Natural killer cell (primary cell): ENCODE data around the gene ATG4D. TPM values are rescaled to one million over a fixed set of nuclear protein-coding genes. Genes with fewer than 3 reads are reported as not detected.
"Not testable (repeated sequence)": the region's sequence is repeated elsewhere in the genome, so short reads cannot be mapped to it uniquely, and the experiment has no call there.

Experiments
- ATAC-seq, 3 donors: fragments of 150-1000 bp in 2 of 3; fragments of 200-7000 bp in 1 of 3; cut with Tn5 transposase; 1 replicate in 1 of 3; 2 replicates in 2 of 3; pipeline ENCODE4 v1.10.0; 2021; ENCODE audit warnings: mild to moderate bottlenecking in 2 of 3, moderate library complexity in 2 of 3
- DNase-seq, 2 donors: peaks; one replicate each; pipeline versions ENCODE4 v3.0.0 to v3.0.0-alpha.2; 2013 to 2021; ENCODE audit warnings: mixed read lengths in 1 of 2
- H3K27ac ChIP-seq: one replicate; pipeline ENCODE4 v1.5.1; 2013; ENCODE audit warnings: mild to moderate bottlenecking, low read length
- H3K27me3 ChIP-seq: one replicate; pipeline ENCODE4 v1.6.1; 2013; ENCODE audit warnings: low read length; ENCODE audit not compliant: control insufficient read depth, insufficient read depth
- H3K36me3 ChIP-seq: one replicate; pipeline ENCODE4 v1.6.1; 2013; ENCODE audit warnings: low read length; ENCODE audit not compliant: control insufficient read depth, insufficient read depth
- H3K4me1 ChIP-seq: one replicate; pipeline ENCODE4 v1.6.1; 2013; ENCODE audit warnings: low read length; ENCODE audit not compliant: control insufficient read depth, insufficient read depth
- H3K4me3 ChIP-seq: one replicate; pipeline ENCODE4 v1.5.1; 2013; ENCODE audit warnings: low read length
- H3K9me3 ChIP-seq: one replicate; pipeline ENCODE4 v1.6.1; 2013; ENCODE audit warnings: low read length; ENCODE audit not compliant: control insufficient read depth, insufficient read depth
- H3K27ac Mint-ChIP-seq, 2 donors: one replicate each; pipeline ENCODE4 v1.8.0; 2022; ENCODE audit warnings: mild to moderate bottlenecking in 2 of 2, mixed read lengths in 2 of 2, moderate library complexity in 1 of 2
- H3K27me3 Mint-ChIP-seq, 2 donors: one replicate each; pipeline ENCODE4 v1.8.0; 2022; ENCODE audit warnings: low read depth in 2 of 2, mixed read lengths in 2 of 2
- H3K36me3 Mint-ChIP-seq: one replicate; pipeline ENCODE4 v1.8.0; 2022; ENCODE audit warnings: mixed read lengths
- H3K4me1 Mint-ChIP-seq, 2 donors: one replicate each; pipeline ENCODE4 v1.8.0; 2022; ENCODE audit warnings: mixed read lengths in 2 of 2
- H3K4me3 Mint-ChIP-seq: one replicate; pipeline ENCODE4 v1.8.0; 2022; ENCODE audit warnings: mild to moderate bottlenecking, moderate library complexity, mixed read lengths
- H3K9me3 Mint-ChIP-seq, 2 donors: one replicate each; pipeline ENCODE4 v1.8.0; 2022; ENCODE audit warnings: mixed read lengths in 2 of 2
- WGBS: methylation state at CpG from one replicate; pipeline ENCODE4 v1.1.7; 2013; ENCODE audit warnings: missing lambda C conversion rate; ENCODE audit not compliant: insufficient coverage; 5-methylcytosine and 5-hydroxymethylcytosine counted together
- intact Hi-C: fragments of 100-400 bp; cut with micrococcal nuclease; formaldehyde crosslinking; loops from one replicate; pipeline ENCODE4 v1.14.2; 2022
- total RNA-seq, 4 donors: library from RNA; stranded (reverse); fragments of 120-200 nt in 1 of 4; gene quantifications; one replicate each; pipeline versions ENCODE4 v1.2.3 to v1.2.4, GENCODE V29; 2013 to 2022
- TF ChIP-seq, protein P1 (sequence below): fragments of 200-600 bp; IDR thresholded peaks from one replicate; pipeline ENCODE4 v1.8.0; 2022; ENCODE audit warnings: antibody characterized with exemption

ATG4D gene
- total RNA-seq, 3 donors from 2014 or later (not counting 1 experiment from before 2014, with no cell fraction given), result 128 to 155 (median 138) TPM

DNA sequence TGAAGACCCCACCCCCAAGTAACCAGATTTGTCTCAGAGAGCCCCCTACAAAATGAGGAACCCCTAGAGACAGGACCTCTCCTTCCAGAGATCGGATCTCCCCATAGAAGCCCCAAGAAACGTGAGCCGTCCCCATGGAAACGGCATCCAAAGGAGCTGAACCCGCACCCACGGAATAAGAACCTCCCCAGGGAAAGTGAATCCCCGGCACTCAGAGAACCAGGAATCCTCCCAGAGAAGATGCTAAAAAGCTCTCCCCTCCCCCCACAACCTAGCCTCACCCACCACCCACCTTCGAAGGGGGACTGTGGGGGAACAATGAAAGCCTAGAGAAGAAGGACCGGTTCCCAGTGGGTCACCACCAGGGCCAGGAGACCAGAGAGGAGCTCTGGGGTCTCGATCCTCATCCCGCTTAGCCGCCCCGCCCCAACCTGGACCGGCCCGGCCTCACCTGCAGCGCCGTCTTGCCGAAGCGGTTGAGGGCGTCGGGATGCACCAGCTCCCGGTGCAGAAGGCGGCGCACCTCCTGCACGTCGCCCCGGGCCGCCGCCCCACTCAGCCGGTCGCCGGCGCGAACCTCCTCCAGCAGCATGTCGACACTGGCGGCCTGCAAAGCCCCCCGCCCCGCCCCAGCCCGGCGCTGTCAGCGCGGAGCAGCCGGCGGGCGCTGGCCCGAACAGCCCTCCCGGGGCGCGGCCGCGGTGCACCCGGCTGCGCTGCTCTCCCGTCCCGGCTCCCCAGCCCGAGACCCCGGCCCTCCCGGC, 24.5 kb downstream of the ATG4D start:
- peak overlapping the region; percentile 96 for H3K4me3 Mint-ChIP-seq
- no peaks in the 10 kb centered on the region for H3K36me3 Mint-ChIP-seq
- no peaks in the 10 kb centered on the region for H3K27me3 ChIP-seq
- H3K36me3 ChIP-seq, result peaks cover 5% of the 10 kb centered on the region
- peak overlapping the region; percentile 93 to 100 for H3K27ac Mint-ChIP-seq
- ATAC-seq (peak; percentile 6 to 10 (median 7)), DNase-seq (peak in 1 of 2 donors; percentile 80)
- TF ChIP-seq, protein P1, sequence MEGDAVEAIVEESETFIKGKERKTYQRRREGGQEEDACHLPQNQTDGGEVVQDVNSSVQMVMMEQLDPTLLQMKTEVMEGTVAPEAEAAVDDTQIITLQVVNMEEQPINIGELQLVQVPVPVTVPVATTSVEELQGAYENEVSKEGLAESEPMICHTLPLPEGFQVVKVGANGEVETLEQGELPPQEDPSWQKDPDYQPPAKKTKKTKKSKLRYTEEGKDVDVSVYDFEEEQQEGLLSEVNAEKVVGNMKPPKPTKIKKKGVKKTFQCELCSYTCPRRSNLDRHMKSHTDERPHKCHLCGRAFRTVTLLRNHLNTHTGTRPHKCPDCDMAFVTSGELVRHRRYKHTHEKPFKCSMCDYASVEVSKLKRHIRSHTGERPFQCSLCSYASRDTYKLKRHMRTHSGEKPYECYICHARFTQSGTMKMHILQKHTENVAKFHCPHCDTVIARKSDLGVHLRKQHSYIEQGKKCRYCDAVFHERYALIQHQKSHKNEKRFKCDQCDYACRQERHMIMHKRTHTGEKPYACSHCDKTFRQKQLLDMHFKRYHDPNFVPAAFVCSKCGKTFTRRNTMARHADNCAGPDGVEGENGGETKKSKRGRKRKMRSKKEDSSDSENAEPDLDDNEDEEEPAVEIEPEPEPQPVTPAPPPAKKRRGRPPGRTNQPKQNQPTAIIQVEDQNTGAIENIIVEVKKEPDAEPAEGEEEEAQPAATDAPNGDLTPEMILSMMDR, result no peak
- H3K9me3 Mint-ChIP-seq, result no peaks in the 10 kb centered on the region
- peaks cover 53 to 60% of the 10 kb centered on the region in 2 donors for H3K4me1 Mint-ChIP-seq
- intact Hi-C loops, result loop anchor here (5.0 kb wide), 2 partner anchors 84 to 136 kb away; partner anchors contain the start of gene ILF3
- peaks cover 48% of the 10 kb centered on the region for H3K4me1 ChIP-seq
- WGBS, result under 1% methylated on average over 58 of the region's 58 CpGs
- no peaks in the 10 kb centered on the region for H3K9me3 ChIP-seq
- peak overlapping the region; percentile 99 for H3K4me3 ChIP-seq
- peak overlapping the region; percentile 93 for H3K27ac ChIP-seq
- no peaks in the 10 kb centered on the region for H3K27me3 Mint-ChIP-seq

DNA sequence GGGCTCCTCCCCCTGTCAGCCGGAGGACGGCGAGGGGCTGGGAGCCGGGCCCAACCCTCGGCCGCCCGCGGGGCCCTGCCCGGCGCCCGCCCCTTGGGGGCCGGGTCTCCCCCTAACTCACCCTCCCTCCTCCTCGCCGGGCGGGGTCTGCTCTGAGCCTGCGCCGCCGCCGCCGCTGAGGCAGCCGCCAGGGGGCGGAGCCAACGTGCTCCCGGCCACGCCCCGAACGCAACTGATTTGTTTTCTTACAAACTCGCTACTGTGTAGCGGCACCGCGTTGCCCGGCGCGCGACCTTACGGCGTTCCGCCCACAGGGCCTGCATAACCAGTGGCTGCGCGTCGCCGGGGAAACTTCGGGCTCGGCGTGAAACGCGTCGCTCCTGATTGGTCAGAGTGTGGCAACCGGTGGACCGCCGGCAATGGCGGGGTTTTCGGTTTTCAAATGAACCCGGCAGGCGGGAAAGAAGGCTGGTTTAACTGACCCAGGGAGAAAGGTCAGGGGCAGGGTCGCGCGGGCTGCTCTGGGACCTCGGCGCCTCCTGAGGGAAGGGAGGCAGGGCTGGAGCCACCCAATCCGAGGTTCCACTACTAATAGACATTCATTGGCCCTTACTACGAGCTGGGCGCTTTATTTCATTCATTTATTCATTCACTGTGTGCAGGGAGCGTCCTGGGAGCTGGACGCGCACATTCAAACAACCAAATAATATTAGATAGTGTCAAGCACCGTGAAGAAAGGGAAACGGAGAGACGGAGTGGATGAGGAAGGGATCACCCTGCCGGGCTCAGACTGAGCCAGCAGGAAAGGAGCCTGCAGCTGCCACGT, 25.3 kb downstream of the ATG4D start, which contains the start of gene CDKN2D:
CDKN2D (minus strand) TSS at position 154 of the 826 bp plus-strand sequence. CDS start 326 bp downstream, outside the sequence.
- WGBS, result 0% methylated on average over 68 of the region's 71 CpGs
- Histone ChIP-seq H3K36me3 (peaks cover 5% of the 10 kb centered on the region), H3K27ac (peak within 1 kb of the TSS; percentile 93), H3K9me3 (no peaks in the 10 kb centered on the region), H3K27me3 (no peaks in the 10 kb centered on the region), H3K4me3 (peak within 1 kb of the TSS; percentile 99), H3K4me1 (peaks cover 48% of the 10 kb centered on the region)
- peaks cover 53 to 60% of the 10 kb centered on the region in 2 donors for H3K4me1 Mint-ChIP-seq
- no peaks in the 10 kb centered on the region for H3K9me3 Mint-ChIP-seq
- peak; percentile 100 for DNase-seq
- H3K27ac Mint-ChIP-seq, result peak within 1 kb of the TSS; percentile 93 to 100
- no peaks in the 10 kb centered on the region for H3K27me3 Mint-ChIP-seq
- H3K36me3 Mint-ChIP-seq, result no peaks in the 10 kb centered on the region
- H3K4me3 Mint-ChIP-seq, result peak within 1 kb of the TSS; percentile 96
- intact Hi-C loops, result loop anchor here (5.0 kb wide), 2 partner anchors 83 to 137 kb away; partner anchors contain the start of gene ILF3
- TF ChIP-seq, protein P1, result no peak
- ATAC-seq, result peak; percentile 68 to 88 (median 71)

DNA sequence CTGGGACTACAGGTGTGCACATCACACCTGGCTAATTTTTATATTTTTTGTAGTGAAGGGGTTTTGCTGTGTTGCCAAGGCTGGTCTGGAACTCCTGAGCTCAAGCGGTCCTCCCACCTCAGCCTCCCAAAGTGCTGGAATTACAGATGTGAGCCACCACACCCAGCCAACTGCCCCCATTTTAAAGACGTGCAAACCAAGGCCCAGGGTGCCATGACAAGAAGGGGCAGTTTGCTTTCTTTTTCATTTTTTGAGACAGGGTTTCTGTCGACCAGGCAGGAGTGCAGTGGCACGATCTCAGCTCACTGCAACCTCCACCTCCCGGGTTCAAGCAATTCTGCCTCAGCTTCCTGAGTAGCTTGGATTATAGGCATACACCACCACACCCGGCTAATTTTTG, 30.1 kb downstream of the ATG4D start:
- H3K4me1 Mint-ChIP-seq, result peaks cover 14 to 19% of the 10 kb centered on the region in 2 donors
- ATAC-seq, H3K27me3 Mint-ChIP-seq, H3K36me3 ChIP-seq, intact Hi-C loops, H3K36me3 Mint-ChIP-seq, H3K27me3 ChIP-seq, H3K4me3 ChIP-seq, DNase-seq, H3K4me3 Mint-ChIP-seq, H3K9me3 ChIP-seq, H3K27ac ChIP-seq, H3K27ac Mint-ChIP-seq, H3K9me3 Mint-ChIP-seq: not testable (repeated sequence)
- peaks cover 15% of the 10 kb centered on the region for H3K4me1 ChIP-seq
- 96% methylated on average over 6 of the region's 6 CpGs for WGBS

DNA sequence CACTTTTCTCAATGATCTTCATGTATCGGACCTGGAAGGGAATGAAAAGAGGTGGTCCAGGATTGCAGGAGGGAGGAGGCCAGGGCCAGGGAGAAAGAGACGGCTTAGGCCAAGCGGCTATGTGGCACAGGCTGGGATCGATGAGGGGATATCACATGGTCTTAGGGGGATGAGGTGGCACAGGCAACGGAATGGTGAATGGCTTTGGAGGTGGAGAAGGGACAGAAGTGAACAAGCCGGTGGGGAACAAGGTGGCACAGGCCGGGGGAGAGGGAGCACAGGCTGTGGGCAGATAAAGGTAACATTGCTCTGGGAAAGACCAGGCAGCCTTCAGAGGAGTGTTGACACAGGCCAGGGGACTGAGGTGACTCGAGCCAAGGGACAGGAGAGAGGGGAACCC, 30.8 kb downstream of the ATG4D start:
- H3K27ac Mint-ChIP-seq, result no peak overlapping the region
- Histone ChIP-seq H3K4me1 (peaks cover 11% of the 10 kb centered on the region), H3K27ac (no peak overlapping the region), H3K27me3 (no peaks in the 10 kb centered on the region), H3K4me3 (no peak overlapping the region), H3K9me3 (no peaks in the 10 kb centered on the region), H3K36me3 (no peaks in the 10 kb centered on the region)
- ATAC-seq (no peak), DNase-seq (no peak)
- no peak overlapping the region for H3K4me3 Mint-ChIP-seq
- H3K9me3 Mint-ChIP-seq, result no peaks in the 10 kb centered on the region
- TF ChIP-seq, protein P1, result no peak
- no peaks in the 10 kb centered on the region for H3K36me3 Mint-ChIP-seq
- peaks cover 8 to 13% of the 10 kb centered on the region in 2 donors for H3K4me1 Mint-ChIP-seq
- intact Hi-C loops, result no loop called here
- no peaks in the 10 kb centered on the region for H3K27me3 Mint-ChIP-seq
- WGBS, result 90% methylated on average over 8 of the region's 8 CpGs
